Neural cell (in vitro differentiated cells): ENCODE results near the gene CAMK1D.

Experiments used
- EP300 ChIP-seq: fragments of 450-650 bp; conservative IDR thresholded peaks from 2 replicates; pipeline ENCODE4 v1.6.1; 2014; ENCODE audit warnings: antibody characterized with exemption, mild to moderate bottlenecking, moderate library complexity; ENCODE audit not compliant: poor library complexity, severe bottlenecking
- EZH2 ChIP-seq: fragments of 200-600, 300-800 bp; shearing (Covaris generic), sonication (generic); IDR thresholded peaks from 2 replicates; pipeline ENCODE4 v1.6.1; 2014; ENCODE audit warnings: antibody characterized with exemption, low read length, borderline replicate concordance, mild to moderate bottlenecking; ENCODE audit not compliant: insufficient read depth, poor library complexity, severe bottlenecking
- POLR2AphosphoS5 ChIP-seq: IDR thresholded peaks from 2 replicates; pipeline ENCODE4 v1.6.1; 2012
- TF ChIP-seq, protein P1 (sequence below): fragments of 450-650 bp; IDR thresholded peaks from 2 replicates; pipeline ENCODE4 v1.5.1; 2014; ENCODE audit warnings: antibody characterized with exemption, mild to moderate bottlenecking, moderate library complexity; ENCODE audit not compliant: poor library complexity, severe bottlenecking
- TF ChIP-seq, protein P2 (sequence below): IDR thresholded peaks from 2 replicates; pipeline ENCODE4 v1.6.1; 2012; ENCODE audit warnings: borderline replicate concordance

GRCh38 chr10:12406764-12407400, 57.5 kb downstream of the CAMK1D start:
- TF ChIP-seq, protein P1, sequence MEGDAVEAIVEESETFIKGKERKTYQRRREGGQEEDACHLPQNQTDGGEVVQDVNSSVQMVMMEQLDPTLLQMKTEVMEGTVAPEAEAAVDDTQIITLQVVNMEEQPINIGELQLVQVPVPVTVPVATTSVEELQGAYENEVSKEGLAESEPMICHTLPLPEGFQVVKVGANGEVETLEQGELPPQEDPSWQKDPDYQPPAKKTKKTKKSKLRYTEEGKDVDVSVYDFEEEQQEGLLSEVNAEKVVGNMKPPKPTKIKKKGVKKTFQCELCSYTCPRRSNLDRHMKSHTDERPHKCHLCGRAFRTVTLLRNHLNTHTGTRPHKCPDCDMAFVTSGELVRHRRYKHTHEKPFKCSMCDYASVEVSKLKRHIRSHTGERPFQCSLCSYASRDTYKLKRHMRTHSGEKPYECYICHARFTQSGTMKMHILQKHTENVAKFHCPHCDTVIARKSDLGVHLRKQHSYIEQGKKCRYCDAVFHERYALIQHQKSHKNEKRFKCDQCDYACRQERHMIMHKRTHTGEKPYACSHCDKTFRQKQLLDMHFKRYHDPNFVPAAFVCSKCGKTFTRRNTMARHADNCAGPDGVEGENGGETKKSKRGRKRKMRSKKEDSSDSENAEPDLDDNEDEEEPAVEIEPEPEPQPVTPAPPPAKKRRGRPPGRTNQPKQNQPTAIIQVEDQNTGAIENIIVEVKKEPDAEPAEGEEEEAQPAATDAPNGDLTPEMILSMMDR = no peak
- no peak for TF ChIP-seq EP300
- no peak for TF ChIP-seq POLR2AphosphoS5
- TF ChIP-seq EZH2 = no peak
- TF ChIP-seq, protein P2, sequence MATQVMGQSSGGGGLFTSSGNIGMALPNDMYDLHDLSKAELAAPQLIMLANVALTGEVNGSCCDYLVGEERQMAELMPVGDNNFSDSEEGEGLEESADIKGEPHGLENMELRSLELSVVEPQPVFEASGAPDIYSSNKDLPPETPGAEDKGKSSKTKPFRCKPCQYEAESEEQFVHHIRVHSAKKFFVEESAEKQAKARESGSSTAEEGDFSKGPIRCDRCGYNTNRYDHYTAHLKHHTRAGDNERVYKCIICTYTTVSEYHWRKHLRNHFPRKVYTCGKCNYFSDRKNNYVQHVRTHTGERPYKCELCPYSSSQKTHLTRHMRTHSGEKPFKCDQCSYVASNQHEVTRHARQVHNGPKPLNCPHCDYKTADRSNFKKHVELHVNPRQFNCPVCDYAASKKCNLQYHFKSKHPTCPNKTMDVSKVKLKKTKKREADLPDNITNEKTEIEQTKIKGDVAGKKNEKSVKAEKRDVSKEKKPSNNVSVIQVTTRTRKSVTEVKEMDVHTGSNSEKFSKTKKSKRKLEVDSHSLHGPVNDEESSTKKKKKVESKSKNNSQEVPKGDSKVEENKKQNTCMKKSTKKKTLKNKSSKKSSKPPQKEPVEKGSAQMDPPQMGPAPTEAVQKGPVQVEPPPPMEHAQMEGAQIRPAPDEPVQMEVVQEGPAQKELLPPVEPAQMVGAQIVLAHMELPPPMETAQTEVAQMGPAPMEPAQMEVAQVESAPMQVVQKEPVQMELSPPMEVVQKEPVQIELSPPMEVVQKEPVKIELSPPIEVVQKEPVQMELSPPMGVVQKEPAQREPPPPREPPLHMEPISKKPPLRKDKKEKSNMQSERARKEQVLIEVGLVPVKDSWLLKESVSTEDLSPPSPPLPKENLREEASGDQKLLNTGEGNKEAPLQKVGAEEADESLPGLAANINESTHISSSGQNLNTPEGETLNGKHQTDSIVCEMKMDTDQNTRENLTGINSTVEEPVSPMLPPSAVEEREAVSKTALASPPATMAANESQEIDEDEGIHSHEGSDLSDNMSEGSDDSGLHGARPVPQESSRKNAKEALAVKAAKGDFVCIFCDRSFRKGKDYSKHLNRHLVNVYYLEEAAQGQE = no peak
